ENCODE results near the gene PCDHGA1. TPM values are rescaled to one million over a fixed set of nuclear protein-coding genes. Genes with fewer than 3 reads are reported as not detected.

Gene PCDHGA1
- total and polyA plus RNA-seq, 2 of the 4 experiments (the other 2 are of a cell fraction): 0.90 to 0.92 TPM

GRCh38 chr5:141356950-141357349 is 26.6 kb downstream of the PCDHGA1 start:
- no peak overlapping the region for H3K4me2 ChIP-seq (ENCODE audit: low read depth, low read length)
- CTCF ChIA-PET: no interaction called here
- no peak overlapping the region for H3K23ac ChIP-seq (ENCODE audit: low read depth, low read length)
- no peaks in the 10 kb centered on the region for H3K27me3 ChIP-seq (ENCODE audit: control insufficient read depth, insufficient read depth, low read length)
- in situ Hi-C loops (cut with MboI; ENCODE audit: low sequenced_read_pairs): no loop called here
- no peak overlapping the region for H3K4ac ChIP-seq (ENCODE audit: low read depth, low read length)
- no peak overlapping the region for H2BK5ac ChIP-seq (ENCODE audit: low read depth, low read length, poor library complexity, severe bottlenecking)
- WGBS, 2 experiments (ENCODE audit: extremely low coverage in 2 of 2, insufficient read length in 1 of 2): 64% methylated on average over 13 of the region's 19 CpGs; no CpG with 5 or more reads in 1 of the 2 experiments
- BruUV-seq (replicated peaks): no TSS peak
- H3K9me1 ChIP-seq (ENCODE audit: insufficient read depth, low read length): no peaks in the 10 kb centered on the region
- H4K20me1 ChIP-seq (ENCODE audit: insufficient read depth, low read length): no peaks in the 10 kb centered on the region
- H3K56ac ChIP-seq (ENCODE audit: extremely low read depth, insufficient read depth, low read length): no peak overlapping the region
- H3K18ac ChIP-seq (ENCODE audit: low read depth, low read length): no peak overlapping the region
- TF ChIP-seq SMC3 (IDR thresholded peaks at IDR 0.05; ENCODE audit: low read depth, low read length) (no peak), USF2 (IDR thresholded peaks at IDR 0.05; ENCODE audit: low read depth, low read length) (no peak), MXI1 (IDR thresholded peaks at IDR 0.05; ENCODE audit: borderline replicate concordance, low read depth, low read length) (no peak), CHD1 (IDR thresholded peaks at IDR 0.05; ENCODE audit: low read depth, low read length) (no peak), POLR2A (IDR thresholded peaks at IDR 0.05; ENCODE audit: low read depth, low read length) (no peak), MAZ (IDR thresholded peaks at IDR 0.05; ENCODE audit: borderline replicate concordance, low read depth, low read length) (no peak), RAD21 (IDR thresholded peaks at IDR 0.05; ENCODE audit: low read length) (no peak), RFX5 (IDR thresholded peaks at IDR 0.05; ENCODE audit: low read depth, low read length) (no peak), MAFK (IDR thresholded peaks at IDR 0.05; ENCODE audit: low read depth, low read length) (no peak), RCOR1 (IDR thresholded peaks at IDR 0.05; ENCODE audit: insufficient replicate concordance, low read length) (no peak), CEBPB (IDR thresholded peaks at IDR 0.05; ENCODE audit: low read depth, low read length) (no peak), BHLHE40 (IDR thresholded peaks at IDR 0.05; ENCODE audit: low read depth, low read length) (no peak)
- TF ChIP-seq, protein P1, sequence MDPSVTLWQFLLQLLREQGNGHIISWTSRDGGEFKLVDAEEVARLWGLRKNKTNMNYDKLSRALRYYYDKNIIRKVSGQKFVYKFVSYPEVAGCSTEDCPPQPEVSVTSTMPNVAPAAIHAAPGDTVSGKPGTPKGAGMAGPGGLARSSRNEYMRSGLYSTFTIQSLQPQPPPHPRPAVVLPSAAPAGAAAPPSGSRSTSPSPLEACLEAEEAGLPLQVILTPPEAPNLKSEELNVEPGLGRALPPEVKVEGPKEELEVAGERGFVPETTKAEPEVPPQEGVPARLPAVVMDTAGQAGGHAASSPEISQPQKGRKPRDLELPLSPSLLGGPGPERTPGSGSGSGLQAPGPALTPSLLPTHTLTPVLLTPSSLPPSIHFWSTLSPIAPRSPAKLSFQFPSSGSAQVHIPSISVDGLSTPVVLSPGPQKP (IDR thresholded peaks at IDR 0.05; ENCODE audit: borderline replicate concordance, low read depth, low read length): no peak
- no peaks in the 10 kb centered on the region for H3K79me1 ChIP-seq (ENCODE audit: low read depth in 1 of 2, low read length in 2 of 2)
- H3K9ac ChIP-seq (ENCODE audit: low read depth, low read length): no peak overlapping the region
- H4K8ac ChIP-seq (ENCODE audit: low read depth in 2 of 2, low read length in 2 of 2): no peak overlapping the region
- dilution Hi-C loops (cut with HindIII; ENCODE audit: low sequenced_read_pairs, unreplicated experiment): no loop called here
- H4K5ac ChIP-seq (ENCODE audit: low read depth, low read length): no peak overlapping the region
- DNase-seq (no peak), ATAC-seq (ENCODE audit: low read depth) (no peak)
- peaks cover 59% of the 10 kb centered on the region for H3K9me3 ChIP-seq (ENCODE audit: control insufficient read depth, insufficient read depth, low read length)
- no peak overlapping the region for H4K91ac ChIP-seq (ENCODE audit: insufficient read depth, low read depth, low read length)
- H3K27ac ChIP-seq (ENCODE audit: insufficient read depth, low read length): no peak overlapping the region
- POLR2A ChIA-PET (ENCODE audit: unreplicated experiment): no interaction called here
- peaks cover 5% of the 10 kb centered on the region; the same call in 1 of the 2 replicates for H3K36me3 ChIP-seq (ENCODE audit: control insufficient read depth, insufficient read depth, low read length)
- H3K4me3 ChIP-seq (ENCODE audit: insufficient read depth, low read depth, low read length): no peak overlapping the region
- H2BK15ac ChIP-seq (ENCODE audit: low read depth, low read length): no peak overlapping the region
- peak overlapping the region; percentile 28 for H2AFZ ChIP-seq (replicated peaks; ENCODE audit: low read length, poor library complexity)
- no peak overlapping the region for H2BK20ac ChIP-seq (ENCODE audit: low read depth, low read length)
- H3K4me1 ChIP-seq (ENCODE audit: control insufficient read depth, insufficient read depth, low read length): no peaks in the 10 kb centered on the region
- no peak overlapping the region for H2BK120ac ChIP-seq (ENCODE audit: low read depth, low read length)
- no peak overlapping the region for H2AK5ac ChIP-seq (ENCODE audit: low read depth, low read length)
- H3K14ac ChIP-seq (replicated peaks; ENCODE audit: low read depth, low read length): no peak overlapping the region; the same call in 1 of the 2 replicates
- intact Hi-C loops (cut with micrococcal nuclease): no loop called here
- H2AK9ac ChIP-seq (replicated peaks; ENCODE audit: low read depth, low read length, poor library complexity): no peak overlapping the region
